Smooth muscle cell (in vitro differentiated cells): ENCODE results near the gene ZIC5. TPM values are rescaled to one million over a fixed set of nuclear protein-coding genes. Genes with fewer than 3 reads are reported as not detected.

Source experiments
- DNase-seq: peaks from one replicate; lab custom pipeline; 2025; ENCODE audit not compliant: unreplicated experiment; lab: John Stamatoyannopoulos, UW
- H2AFZ ChIP-seq: fragments of 200-600 bp; sonication (generic); 2 replicates; pipeline ENCODE4 v1.6.0; 2016; ENCODE audit warnings: antibody characterized with exemption, low read depth, mild to moderate bottlenecking
- H3F3A ChIP-seq: fragments of 200-600 bp; sonication (generic); 2 replicates; pipeline ENCODE4 v1.6.0; 2017; ENCODE audit warnings: antibody characterized with exemption, low read depth
- H3K27ac ChIP-seq: fragments of 200-600 bp; sonication (generic); 2 replicates; pipeline ENCODE4 v1.5.1; 2016; ENCODE audit warnings: low read depth, mild to moderate bottlenecking
- H3K27me3 ChIP-seq: fragments of 200-600 bp; sonication (generic); 2 replicates; pipeline ENCODE4 v1.6.1; 2016; ENCODE audit warnings: low read depth, mild to moderate bottlenecking
- H3K36me3 ChIP-seq: fragments of 200-600 bp; sonication (generic); 2 replicates; pipeline ENCODE4 v1.5.1; 2016; ENCODE audit warnings: low read depth
- H3K4me1 ChIP-seq: fragments of 200-600 bp; sonication (generic); 2 replicates; pipeline ENCODE4 v1.5.1; 2016; ENCODE audit warnings: low read depth
- H3K4me2 ChIP-seq: fragments of 200-600 bp; sonication (generic); 2 replicates; pipeline ENCODE4 v1.6.0; 2016; ENCODE audit warnings: mild to moderate bottlenecking
- H3K4me3 ChIP-seq: fragments of 200-600 bp; sonication (generic); 2 replicates; pipeline ENCODE4 v1.5.1; 2016; ENCODE audit warnings: mild to moderate bottlenecking
- H3K79me2 ChIP-seq: fragments of 200-600 bp; sonication (generic); 2 replicates; pipeline ENCODE4 v1.6.0; 2016; ENCODE audit warnings: low read depth, mild to moderate bottlenecking
- H3K9ac ChIP-seq: fragments of 200-600 bp; sonication (generic); 2 replicates; pipeline ENCODE4 v1.6.0; 2016; ENCODE audit warnings: low read depth
- H3K9me3 ChIP-seq: fragments of 200-600 bp; sonication (generic); replicated peaks from 2 replicates; pipeline ENCODE4 v1.5.1; 2016; ENCODE audit warnings: low read depth
- H4K20me1 ChIP-seq: fragments of 200-600 bp; sonication (generic); 2 replicates; pipeline ENCODE4 v1.6.0; 2016; ENCODE audit warnings: low read depth
- CTCF ChIP-seq: fragments of 200-600 bp; sonication (generic); IDR thresholded peaks from 2 replicates; pipeline ENCODE4 v1.5.1; 2017; ENCODE audit warnings: borderline replicate concordance, mild to moderate bottlenecking, antibody characterized with exemption; ENCODE audit not compliant: insufficient read depth, poor library complexity, severe bottlenecking
- WGBS: methylation state at CpG from one replicate; pipeline ENCODE4 v1.1.7; 2016; ENCODE audit warnings: low lambda C conversion rate; 5-methylcytosine and 5-hydroxymethylcytosine counted together
- polyA plus RNA-seq: library from polyadenylated mRNA; unstranded; fragments of >200 nt; fragmentation: Nextera tagmentation; extraction: Ambion mirVana; gene quantifications from 2 replicates; pipeline ENCODE4 v1.2.1, GENCODE V29; 2016
- total RNA-seq: library from RNA; depleted of rRNA; stranded (reverse); fragments of >200 nt; gene quantifications from 2 replicates; pipeline ENCODE4 v1.2.3, GENCODE V29; 2014

Gene ZIC5
- total and polyA plus RNA-seq, 2 experiments from 2014 or later, result not detected

GRCh38 chr13:99998261-99998660 lies 26.7 kb upstream of the ZIC5 start:
- no peak overlapping the region for H3K9ac ChIP-seq
- no peak overlapping the region for H3K27ac ChIP-seq
- no peaks in the 10 kb centered on the region for H3K9me3 ChIP-seq
- no peaks in the 10 kb centered on the region for H3F3A ChIP-seq
- H3K36me3 ChIP-seq, result no peaks in the 10 kb centered on the region
- no peak overlapping the region for H2AFZ ChIP-seq
- peaks cover 7% of the 10 kb centered on the region for H4K20me1 ChIP-seq
- H3K4me3 ChIP-seq, result no peak overlapping the region
- no peak overlapping the region for H3K4me2 ChIP-seq
- WGBS, result 87% methylated on average over 11 of the region's 11 CpGs
- no peak for TF ChIP-seq CTCF
- H3K79me2 ChIP-seq, result no peaks in the 10 kb centered on the region
- H3K27me3 ChIP-seq, result peaks cover 68% of the 10 kb centered on the region
- peaks cover 16% of the 10 kb centered on the region for H3K4me1 ChIP-seq
- DNase-seq, result no peak

- no peak overlapping the region for H3K27ac ChIP-seq
These were observed 26.2 kb upstream of the ZIC5 start for GRCh38 chr13:99997702-99998214.

GRCh38 chr13:99996381-99996973 lies 24.9 kb upstream of the ZIC5 start:
- no peaks in the 10 kb centered on the region for H3F3A ChIP-seq
- no peaks in the 10 kb centered on the region for H3K79me2 ChIP-seq
- no peak overlapping the region for H3K4me2 ChIP-seq
- no peak overlapping the region for H2AFZ ChIP-seq
- no peaks in the 10 kb centered on the region for H3K9me3 ChIP-seq
- no peak overlapping the region for H3K27ac ChIP-seq
- no peak overlapping the region for H3K4me3 ChIP-seq
- H4K20me1 ChIP-seq, result peaks cover 7% of the 10 kb centered on the region
- H3K4me1 ChIP-seq, result peaks cover 25% of the 10 kb centered on the region
- peaks cover 86% of the 10 kb centered on the region for H3K27me3 ChIP-seq
- TF ChIP-seq CTCF, result no peak
- 14% methylated on average over 8 of the region's 8 CpGs for WGBS
- no peaks in the 10 kb centered on the region for H3K36me3 ChIP-seq
- no peak overlapping the region for H3K9ac ChIP-seq
- DNase-seq, result no peak

More at GRCh38 chr13:99997702-99998214, 26.2 kb upstream of the ZIC5 start:
- H4K20me1 ChIP-seq, result peaks cover 7% of the 10 kb centered on the region
- H3K79me2 ChIP-seq, result no peaks in the 10 kb centered on the region
- DNase-seq, result no peak
- H3K4me3 ChIP-seq, result no peak overlapping the region
- no peak overlapping the region for H2AFZ ChIP-seq
- H3K36me3 ChIP-seq, result no peaks in the 10 kb centered on the region
- WGBS, result 52% methylated on average over 40 of the region's 40 CpGs
- no peaks in the 10 kb centered on the region for H3F3A ChIP-seq
- no peak overlapping the region for H3K4me2 ChIP-seq
- no peak overlapping the region for H3K9ac ChIP-seq
- no peak for TF ChIP-seq CTCF
- H3K4me1 ChIP-seq, result peaks cover 16% of the 10 kb centered on the region
- no peaks in the 10 kb centered on the region for H3K9me3 ChIP-seq
- H3K27me3 ChIP-seq, result peaks cover 73% of the 10 kb centered on the region
